GM18951 (cell line): ENCODE results near the gene EGFLAM.
"Not testable (repeated sequence)": the region's sequence is repeated elsewhere in the genome, so short reads cannot be mapped to it uniquely, and the experiment has no call there.

ENCODE experiments used
- POLR2A ChIP-seq: IDR thresholded peaks from 4 replicates; pipeline ENCODE4 v1.6.1; 2011; ENCODE audit warnings: mild to moderate bottlenecking; ENCODE audit not compliant: insufficient read length, insufficient read depth; ENCODE audit errors: extremely low read depth
- in situ Hi-C: fragments of 300-500 bp; cut with MboI; formaldehyde crosslinking; loops from one replicate; pipeline ENCODE4 v1.12.0; 2022; ENCODE audit warnings: low sequenced_read_pairs, mixed read lengths, inconsistent platforms; ENCODE audit not compliant: unreplicated experiment

The EGFLAM gene

DNA sequence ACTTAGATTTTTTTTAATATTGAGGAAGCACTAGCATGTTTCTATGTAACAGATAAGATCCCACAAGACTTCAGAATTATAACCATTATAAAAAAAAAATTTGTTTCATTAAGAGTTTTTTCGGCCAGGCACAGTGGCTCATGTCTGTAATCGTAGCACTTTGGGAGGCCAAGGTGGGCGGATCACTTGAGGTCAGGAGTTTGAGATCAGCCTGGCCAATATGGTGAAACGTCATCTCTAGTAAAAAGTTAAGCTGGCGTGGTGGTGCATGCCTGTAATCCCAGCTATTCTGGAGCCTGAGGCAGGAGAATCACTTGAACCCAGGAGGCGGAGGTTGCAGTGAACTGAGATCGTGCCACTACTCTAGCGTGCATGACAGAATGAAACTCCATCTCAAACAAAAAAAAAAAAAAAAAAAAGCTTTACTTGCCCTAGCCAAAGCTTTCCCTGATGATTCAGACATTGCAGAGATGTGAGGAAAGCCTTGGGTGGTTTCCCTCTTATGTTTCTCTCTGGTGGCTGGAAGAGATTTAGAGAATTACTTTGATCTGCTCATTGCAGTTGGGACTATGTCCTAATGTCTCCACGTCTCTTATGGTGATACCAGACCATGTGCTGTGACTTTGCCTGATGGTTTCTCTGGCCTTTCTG is 65.4 kb downstream of the EGFLAM start:
- TF ChIP-seq POLR2A = no peak
- in situ Hi-C loops = no loop called here

DNA sequence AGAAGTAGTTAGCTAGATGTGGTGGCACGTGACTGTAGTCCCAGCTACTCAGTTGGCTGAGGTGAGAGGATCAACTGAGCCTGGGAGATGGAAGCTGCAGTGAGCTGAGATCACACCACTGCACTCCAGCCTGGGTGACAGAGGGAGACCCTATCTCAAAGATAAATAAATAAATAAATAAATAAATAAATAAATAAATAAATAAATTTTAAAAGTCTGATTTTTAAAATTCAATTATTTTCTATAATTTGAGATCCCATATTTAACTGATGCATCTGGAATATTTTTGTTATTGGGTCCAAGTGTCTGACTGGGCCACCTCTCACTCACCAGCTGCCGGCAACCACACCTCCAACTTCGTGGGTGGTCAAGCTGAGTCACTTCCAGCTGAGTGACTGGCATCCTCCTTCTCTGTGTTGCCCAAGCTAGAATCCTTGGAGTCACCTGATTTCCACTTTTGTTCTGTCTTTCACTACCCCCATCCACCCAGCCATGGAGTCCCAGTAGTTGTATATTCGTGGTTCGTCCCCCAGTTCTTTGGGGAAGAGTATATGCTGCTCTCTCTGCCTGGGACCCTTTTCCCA is 70.9 kb downstream of the EGFLAM start:
- in situ Hi-C loops = no loop called here
- TF ChIP-seq POLR2A = no peak

DNA sequence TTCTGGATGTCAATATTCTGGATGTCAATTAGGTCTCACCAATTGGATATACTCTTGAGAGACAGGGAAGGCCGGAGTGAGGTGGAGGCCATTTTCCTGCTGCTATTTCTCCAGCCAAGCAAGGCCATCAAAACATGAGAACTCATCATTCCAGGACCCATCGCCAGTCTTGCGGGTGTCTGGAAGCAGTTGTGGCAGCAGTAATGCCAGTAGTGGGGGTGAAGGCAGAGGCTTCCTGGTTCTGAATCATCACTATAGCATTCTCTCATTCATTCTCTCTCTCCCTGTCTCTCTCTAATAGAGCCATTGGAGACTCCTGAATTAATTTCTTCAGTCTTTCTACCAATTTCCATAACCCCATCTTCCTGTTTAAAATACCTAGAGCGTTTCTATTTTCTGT is 71.8 kb downstream of the EGFLAM start:
- in situ Hi-C loops = no loop called here
- TF ChIP-seq POLR2A = no peak

DNA sequence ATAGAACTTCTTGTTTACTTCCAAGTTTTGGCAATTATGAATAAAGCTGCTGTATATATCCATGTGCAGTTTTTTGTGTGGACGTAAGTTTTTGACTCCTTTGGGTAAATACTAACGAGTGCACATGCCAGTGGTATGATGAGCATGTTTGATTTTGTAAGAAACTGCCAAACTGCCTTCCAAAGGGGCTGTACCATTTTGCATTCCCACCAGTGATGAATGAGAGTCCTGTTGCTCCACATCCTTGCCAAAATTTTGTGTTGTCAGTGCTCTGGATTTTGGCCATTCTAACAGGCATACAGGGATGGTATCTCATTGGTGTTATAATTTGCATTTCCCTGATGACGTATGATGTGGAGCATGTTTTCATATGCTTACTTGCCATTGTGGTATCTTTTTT is 73.5 kb downstream of the EGFLAM start:
- no peak for TF ChIP-seq POLR2A
- in situ Hi-C loops = no loop called here

DNA sequence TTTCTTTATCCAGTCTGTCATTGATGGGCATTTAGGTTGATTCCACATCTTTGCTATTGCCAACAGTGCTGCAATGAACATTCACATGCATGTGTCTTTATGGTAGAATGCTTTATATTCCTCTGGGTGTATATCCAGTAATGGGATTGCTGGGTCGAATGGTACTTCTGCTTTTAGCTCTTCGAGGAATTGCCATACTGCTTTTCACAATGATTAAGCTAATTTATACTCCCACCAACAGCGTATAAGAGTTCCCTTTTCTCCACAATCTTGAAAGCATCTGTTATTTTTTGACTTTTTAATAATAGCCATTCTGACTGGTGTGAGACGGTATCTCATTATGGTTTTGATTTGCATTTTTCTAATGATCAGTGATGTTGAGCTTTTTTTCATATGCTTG is 74.8 kb downstream of the EGFLAM start:
- in situ Hi-C loops = not testable (repeated sequence)

DNA sequence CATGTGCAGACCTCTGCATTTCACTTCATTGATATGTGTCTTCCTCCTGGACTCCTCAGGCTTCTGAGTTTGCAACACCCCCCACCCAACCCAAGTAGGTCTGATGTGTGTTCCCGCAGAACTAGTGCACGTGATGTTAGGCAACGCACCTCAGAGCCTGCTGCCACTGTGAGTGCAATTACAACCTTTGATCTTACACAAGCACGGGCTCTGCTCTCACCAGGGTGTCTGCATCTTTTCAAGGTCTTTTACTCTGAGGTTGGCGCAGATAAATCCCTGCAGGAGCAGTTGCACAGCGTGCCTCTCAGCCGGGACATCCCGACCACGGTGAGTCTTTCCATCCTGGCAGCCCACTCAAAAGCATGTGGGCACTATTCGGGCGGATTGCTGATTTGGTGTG is 80.1 kb downstream of the EGFLAM start:
- no peak for TF ChIP-seq POLR2A
- in situ Hi-C loops = no loop called here

DNA sequence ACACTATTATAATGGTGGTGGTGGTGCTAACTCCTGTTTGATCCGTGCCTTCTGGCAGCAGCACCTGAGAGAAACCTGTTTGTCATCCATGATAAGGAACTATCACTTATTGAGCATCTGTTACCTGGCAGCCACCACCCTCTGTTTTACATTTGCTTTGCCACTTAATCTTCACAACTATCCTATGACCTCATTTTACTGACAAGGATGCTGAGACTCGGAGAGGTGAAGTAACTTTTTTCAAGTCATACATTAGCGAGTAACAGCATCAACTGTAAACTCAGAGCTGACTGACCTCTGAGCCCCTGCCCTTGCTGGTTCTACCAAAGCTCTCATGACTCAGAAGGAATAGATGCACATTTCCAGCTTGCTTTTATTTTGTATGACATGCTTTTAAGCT is 81.1 kb downstream of the EGFLAM start:
- in situ Hi-C loops = no loop called here
- no peak for TF ChIP-seq POLR2A

DNA sequence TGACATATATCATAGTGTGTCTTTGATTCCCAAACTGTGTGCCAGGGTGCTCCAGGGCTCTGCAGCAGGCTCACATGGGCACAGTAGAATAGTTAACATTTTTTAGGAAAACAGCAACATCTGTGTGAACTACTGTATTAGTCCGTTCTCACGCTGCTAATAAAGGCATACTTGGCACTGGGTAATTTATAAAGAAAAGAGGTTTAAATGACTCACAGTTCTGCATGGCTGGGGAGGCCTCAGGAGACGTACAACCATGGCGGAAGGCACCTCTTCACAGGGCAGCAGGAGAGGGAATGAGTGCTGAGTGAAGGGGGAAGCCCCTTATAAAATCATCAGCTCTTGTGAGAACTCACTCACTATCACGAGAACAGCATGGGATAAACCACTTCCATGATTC is 82.7 kb downstream of the EGFLAM start:
- TF ChIP-seq POLR2A = no peak
- in situ Hi-C loops = no loop called here

DNA sequence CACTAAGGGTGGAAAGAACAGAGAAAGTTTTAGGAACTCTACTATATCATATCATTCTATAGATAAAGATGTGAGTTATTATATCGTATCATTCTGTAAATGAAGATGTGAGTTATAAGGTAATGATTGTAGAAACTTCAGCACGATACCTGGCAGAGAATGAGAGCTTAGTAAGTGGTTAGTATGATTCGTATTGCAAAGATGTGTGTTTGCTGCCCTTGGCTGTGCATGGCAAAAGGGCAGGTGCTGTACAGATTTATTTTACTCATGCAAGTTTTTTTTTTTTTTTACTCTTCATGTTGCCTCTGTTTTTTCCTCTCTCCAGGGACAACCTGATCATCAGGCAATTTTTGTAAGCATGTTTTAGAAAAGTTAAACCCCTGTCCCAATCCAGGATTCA is 83.3 kb downstream of the EGFLAM start:
- in situ Hi-C loops = no loop called here
- no peak for TF ChIP-seq POLR2A

DNA sequence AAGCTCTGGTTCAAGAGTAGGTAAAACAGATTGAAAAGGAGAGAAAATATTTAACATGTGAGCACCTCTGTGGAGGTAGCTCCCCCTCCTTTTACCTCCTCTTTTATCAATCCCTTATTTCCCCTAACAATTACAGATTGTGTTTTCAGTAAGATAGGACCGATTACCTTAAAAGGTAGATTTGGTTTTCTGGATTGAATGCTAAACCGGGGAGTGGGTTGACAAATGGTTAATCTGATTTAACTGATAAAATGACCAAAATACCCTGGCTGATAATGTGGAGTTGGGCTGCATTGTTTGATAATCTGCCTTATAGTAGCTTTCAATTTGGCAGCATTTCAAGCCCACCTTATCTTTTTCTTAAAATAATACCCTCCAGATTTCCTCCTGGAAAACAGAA is 83.9 kb downstream of the EGFLAM start:
- TF ChIP-seq POLR2A = no peak
- in situ Hi-C loops = no loop called here

DNA sequence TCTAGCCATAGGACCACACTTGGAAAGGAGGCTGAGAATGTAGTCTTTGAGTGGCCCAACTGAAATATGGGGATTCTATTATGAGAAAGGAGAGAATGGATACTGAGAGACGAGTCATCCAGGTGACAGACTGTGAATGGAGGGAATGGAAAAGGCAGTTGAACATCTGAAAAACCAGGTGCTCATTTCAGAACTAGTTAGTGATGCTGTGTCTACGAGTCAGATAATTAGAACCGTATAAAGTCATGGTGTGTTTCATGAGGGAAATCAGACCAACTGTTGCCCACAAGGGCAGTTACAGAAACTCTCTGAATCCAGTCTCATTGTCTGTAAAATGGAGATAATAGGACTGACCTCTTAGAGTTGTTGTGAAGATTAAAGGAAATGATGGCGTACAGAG is 86.5 kb downstream of the EGFLAM start:
- no peak for TF ChIP-seq POLR2A
- in situ Hi-C loops = no loop called here

DNA sequence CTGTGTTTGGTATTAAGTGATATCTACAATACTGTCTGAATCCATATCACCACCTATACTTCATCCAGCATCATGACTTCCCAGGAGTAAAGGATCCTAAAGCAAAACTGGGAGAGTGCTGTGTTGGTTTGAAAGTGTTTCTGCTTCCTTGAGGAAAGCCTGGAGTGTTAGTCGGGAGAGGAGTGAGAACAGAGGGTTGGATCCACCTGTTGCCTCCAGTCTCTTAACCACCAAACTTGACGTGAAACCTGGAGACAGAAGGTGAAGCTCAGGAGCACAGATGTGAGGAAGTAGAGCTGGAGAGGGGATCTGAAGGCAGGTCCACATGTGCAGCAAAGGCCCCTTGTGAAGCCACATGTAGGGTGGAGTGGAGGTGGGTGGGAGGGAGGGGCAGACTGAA is 88.2 kb downstream of the EGFLAM start:
- in situ Hi-C loops = no loop called here
- no peak for TF ChIP-seq POLR2A

DNA sequence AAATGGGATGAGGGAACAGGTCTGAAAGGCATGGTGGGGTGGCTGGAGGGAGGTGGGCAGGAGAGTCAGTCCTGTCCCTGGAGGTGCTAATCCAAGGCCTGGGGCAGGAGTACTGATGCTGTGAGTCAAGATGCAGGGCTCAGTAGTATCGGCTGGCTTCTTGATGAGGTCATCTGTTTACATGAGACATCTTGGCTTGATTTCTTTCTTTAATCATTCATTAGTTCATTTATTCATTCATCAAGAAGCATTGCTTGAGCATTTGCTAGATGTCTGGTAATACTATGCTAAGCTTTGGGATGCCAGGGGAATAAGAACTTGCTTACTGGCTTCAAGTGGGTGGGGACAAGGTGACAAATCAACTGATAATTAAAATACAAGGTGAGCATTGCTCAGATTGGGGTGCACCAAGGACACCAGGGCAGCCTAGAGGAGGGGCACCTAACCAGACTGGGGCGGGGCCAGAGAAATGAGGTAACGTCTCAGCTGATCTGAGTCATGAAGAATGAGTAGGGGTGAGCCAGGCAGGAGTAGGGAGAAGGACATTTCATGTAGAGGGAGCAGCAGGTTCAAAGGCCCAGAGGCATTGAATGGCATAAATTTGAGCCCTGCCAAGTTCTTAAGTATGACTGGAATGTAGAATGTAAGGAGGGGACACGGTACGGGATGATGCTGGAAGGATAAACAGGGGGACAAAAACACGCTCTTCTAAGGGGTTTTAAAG is 88.8 kb downstream of the EGFLAM start:
- in situ Hi-C loops = no loop called here
- TF ChIP-seq POLR2A = no peak

DNA sequence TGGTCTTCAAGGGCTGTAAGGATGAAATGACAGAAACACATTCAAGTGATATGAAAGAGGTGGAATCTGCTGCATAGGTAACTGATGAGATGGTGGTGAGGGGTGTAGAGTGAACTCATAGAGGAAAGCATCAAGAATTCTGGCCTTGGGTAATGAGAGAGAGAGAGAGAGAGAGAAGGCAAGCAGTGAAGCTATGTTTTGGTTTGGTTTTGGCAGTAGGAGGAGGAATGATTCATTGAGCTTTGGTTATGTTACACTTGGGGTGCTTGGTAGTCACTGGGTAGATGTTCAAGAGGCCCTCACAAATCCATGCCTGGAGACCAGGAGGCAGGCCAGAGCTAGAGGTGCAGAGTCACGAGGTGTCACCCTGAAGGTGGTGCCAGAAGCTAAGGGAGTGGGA is 89.5 kb downstream of the EGFLAM start:
- in situ Hi-C loops = no loop called here
- TF ChIP-seq POLR2A = no peak
